Activated CD8-positive, alpha-beta memory T cell treated with anti-CD3 and anti-CD28 coated beads for 36 hours (primary cell): ENCODE data around the gene RNF222. TPM values are rescaled to one million over a fixed set of nuclear protein-coding genes. Genes with fewer than 3 reads are reported as not detected.
"Not testable (repeated sequence)": the region's sequence is repeated elsewhere in the genome, so short reads cannot be mapped to it uniquely, and the experiment has no call there.

Source experiments
- CTCF ChIA-PET: fragments of 350-600 bp; sonication (Branson Sonifier 250); formaldehyde crosslinking; loops from one replicate; lab custom pipeline; 2021; ENCODE audit warnings: antibody characterized with exemption; lab: Charles Lee
- POLR2A ChIA-PET: fragments of 350-600 bp; sonication (Branson Sonifier 250); formaldehyde crosslinking; loops from one replicate; lab custom pipeline; 2021; ENCODE audit warnings: antibody characterized with exemption; lab: Charles Lee
- total RNA-seq, 2 experiments: library from RNA; stranded (reverse); gene quantifications; one replicate each; pipeline ENCODE4 v1.2.3, GENCODE V29; 2021

The RNF222 gene
- total RNA-seq, 2 experiments from 2014 or later: not detected

DNA sequence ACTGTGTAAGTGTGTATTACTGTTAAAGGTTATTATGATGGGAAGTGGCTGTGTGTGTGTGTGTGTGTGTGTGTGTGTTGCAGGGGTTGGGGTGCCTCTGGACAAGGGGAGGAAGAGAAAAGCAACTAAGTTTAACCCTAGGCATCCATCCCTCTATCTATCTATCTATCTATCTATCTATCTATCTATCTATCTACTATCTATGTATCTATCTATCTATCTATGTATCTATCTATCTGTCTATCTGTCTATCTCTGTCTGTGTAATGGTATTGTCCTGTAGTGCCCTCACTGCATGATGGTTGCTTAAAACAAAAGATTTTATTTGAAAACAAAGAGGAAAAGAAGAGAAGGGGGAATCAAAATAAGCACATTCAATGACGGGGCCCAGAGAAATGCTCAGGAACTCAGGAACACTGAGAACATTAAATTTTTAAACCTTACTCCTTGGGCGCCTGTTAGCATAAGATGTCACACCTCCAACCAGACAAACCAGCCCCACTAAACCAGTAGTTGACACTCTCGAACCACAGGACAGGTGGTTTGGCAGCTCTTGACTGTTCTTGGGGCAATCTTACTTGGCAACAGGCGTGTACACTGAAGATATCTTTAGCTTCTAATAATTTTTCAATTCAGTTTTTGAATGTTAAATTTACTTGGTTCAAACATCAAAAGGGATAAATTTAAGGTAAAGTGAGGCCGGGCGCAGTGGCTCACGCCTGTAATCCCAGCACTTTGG is 9.5 kb downstream of the RNF222 start:
- POLR2A ChIA-PET: no interaction called here
- CTCF ChIA-PET: interaction anchor here (0.8 kb wide), 1 partner anchor 22 kb away, joined by 4 read pairs; no protein-coding TSS in a partner anchor

GRCh38 chr17:8386841-8387240 is 10.8 kb downstream of the RNF222 start:
- POLR2A ChIA-PET: no interaction called here
- CTCF ChIA-PET: interaction anchor here (0.8 kb wide), 2 partner anchors 10 to 23 kb away, joined by 3 to 4 read pairs; no protein-coding TSS in a partner anchor

DNA sequence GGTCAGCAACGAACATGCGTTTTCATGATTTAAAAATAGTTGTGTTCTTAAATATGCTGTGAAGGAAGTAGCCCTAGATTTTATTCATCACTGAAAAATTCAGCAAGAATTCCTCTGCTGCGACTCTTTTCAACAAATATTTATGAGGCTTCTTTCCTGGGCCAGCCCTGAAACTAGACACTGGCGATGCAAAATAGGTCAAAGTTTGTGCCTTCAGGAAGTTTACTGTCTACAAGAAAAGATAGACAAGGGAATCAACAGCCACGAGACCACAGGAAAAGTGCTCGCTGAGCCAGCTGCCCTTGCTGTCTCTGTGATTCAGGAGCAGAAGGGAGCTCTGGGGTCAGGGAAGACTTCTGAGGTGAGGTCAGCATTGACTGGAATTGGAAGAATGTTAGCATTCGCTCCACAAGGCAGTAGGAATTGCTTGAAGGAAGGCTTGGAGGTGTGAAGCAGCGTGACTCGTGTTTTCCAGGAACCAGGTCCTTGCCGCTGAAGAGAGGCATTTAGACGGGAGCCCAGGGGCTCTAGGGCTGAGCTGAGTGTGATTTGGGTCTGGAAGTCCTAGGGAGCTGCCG is 12.7 kb downstream of the RNF222 start:
- ChIA-PET POLR2A (no interaction called here), CTCF (no interaction called here)

DNA sequence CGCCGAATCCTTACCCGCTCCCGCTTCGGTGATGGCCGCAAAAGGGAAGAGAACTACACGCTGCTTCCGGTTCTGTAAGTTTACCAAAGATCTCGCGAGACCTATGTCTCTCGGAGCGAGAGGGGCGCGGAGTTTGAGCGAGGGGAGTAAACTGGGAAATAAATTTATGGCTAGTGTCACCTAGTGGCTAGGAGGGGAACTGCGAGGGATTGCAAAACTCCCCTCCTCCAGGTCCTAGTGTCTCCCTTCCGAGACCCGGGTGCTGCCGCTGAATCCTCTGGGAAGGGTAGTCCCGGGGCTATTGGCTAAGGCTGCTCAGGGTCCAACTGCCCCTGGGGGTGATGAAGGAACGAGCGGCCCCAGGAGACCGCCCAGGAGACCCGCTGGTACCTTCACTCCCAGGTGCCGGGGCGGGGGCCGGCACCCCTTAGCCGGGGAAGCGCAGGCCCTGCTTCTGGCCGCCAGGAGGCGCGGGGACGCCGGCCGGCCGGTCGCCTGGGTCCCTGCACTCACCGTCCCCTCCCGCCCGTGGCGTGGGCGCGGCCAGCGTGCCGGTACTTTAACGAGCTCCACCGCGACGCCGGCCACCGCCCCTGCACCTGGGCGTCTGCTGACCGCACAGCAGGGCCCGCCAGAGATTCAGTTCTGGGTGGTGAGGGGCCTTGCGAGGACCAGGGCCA is 14.3 kb downstream of the RNF222 start, which contains the start of gene RPL26:
TSS of gene RPL26 (minus strand) at position 51 of the 680 bp plus-strand sequence. CDS start 883 bp downstream, outside the sequence.
- ChIA-PET POLR2A (interaction anchor here (0.7 to 1.2 kb wide), 3 partner anchors 52 to 363 kb away, joined by 3 to 5 read pairs (median 3); partner anchors contain the start of gene NDEL1), CTCF (interaction anchor here (0.6 to 1.3 kb wide), 16 partner anchors 11 to 615 kb away, joined by 3 to 10 read pairs (median 3); partner anchors contain the start of genes CCDC42 and SLC25A35)

DNA sequence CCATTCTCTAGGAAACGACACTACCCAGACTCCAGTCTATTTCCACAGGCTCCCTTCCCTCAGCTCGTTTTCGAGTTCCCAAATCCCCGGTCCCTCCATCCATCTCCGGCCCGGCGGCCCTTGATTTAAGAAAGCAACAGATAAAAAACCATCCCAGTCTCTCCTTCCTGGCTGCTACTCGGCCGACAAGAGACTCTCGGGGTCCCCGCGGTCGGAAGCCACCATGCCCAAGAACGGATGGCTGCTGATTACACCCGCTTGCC is 14.8 kb downstream of the RNF222 start:
- ChIA-PET POLR2A (interaction anchor here (0.5 to 1.6 kb wide), 3 partner anchors 56 to 263 kb away, joined by 3 to 7 read pairs (median 3); no protein-coding TSS in a partner anchor), CTCF (interaction anchor here (0.5 to 0.6 kb wide), 2 partner anchors 50 to 343 kb away, joined by 3 read pairs; no protein-coding TSS in a partner anchor)

- CTCF ChIA-PET: interaction anchor here (0.5 to 0.7 kb wide), 3 partner anchors 51 to 343 kb away, joined by 3 to 4 read pairs (median 3); no protein-coding TSS in a partner anchor
- POLR2A ChIA-PET: interaction anchor here (0.5 to 1.6 kb wide), 5 partner anchors 54 to 582 kb away, joined by 3 to 7 read pairs (median 4); no protein-coding TSS in a partner anchor
Observed at GRCh38 chr17:8382052-8382879, 15.4 kb downstream of the RNF222 start.

GRCh38 chr17:8380049-8380448 is 17.6 kb downstream of the RNF222 start:
- POLR2A ChIA-PET: no interaction called here
- CTCF ChIA-PET: no interaction called here

GRCh38 chr17:8378117-8378516 is 19.5 kb downstream of the RNF222 start:
- POLR2A ChIA-PET: interaction anchor here (0.6 kb wide), 1 partner anchor 39 kb away, joined by 3 read pairs; no protein-coding TSS in a partner anchor
- CTCF ChIA-PET: not testable (repeated sequence)

- CTCF ChIA-PET: interaction anchor here (1.0 to 1.1 kb wide), 3 partner anchors 16 to 84 kb away, joined by 3 to 4 read pairs (median 3); no protein-coding TSS in a partner anchor
- POLR2A ChIA-PET: interaction anchor here (1.2 to 1.3 kb wide), 2 partner anchors 58 to 59 kb away, joined by 3 to 5 read pairs; partner anchors contain the start of gene NDEL1
Observed at GRCh38 chr17:8377422-8377821, 20.2 kb downstream of the RNF222 start.

DNA sequence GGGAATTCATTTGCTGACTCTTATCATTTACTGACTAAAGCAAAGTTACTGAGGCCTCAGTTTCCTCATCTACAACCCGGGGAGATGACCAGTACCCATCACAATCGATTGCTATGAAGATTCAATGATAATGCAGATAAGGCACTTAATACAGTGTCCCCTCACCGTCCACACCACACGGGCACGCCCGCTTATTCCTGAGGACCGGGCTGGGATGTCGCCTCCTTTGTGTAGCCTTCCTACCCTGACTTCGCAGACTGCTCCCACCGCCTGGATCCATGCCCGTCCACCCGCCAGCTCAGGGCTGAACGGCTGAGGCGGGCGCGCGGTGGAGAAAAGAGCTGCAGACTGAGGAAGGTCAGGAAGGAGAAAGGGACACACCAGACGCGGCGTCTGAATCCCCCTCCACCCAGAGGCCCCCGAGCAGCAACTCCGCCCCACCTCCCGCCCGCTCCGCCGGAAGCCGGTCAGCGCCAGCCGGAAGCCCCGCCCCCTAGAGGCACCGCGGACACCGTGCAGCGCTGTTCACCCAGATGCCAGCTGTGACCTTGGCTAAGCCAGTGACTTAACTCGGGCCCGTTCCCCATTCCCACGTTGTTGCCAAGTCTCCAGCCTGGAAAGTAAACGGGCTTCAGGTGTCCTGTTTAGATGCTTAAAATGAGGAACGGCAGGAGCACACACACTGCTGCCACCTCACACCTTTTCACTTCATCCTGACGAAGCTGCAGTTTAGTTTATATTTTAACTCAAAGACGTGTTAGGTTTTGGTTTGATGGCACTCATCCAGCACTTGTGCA is 21.2 kb downstream of the RNF222 start, which contains the start of gene KRABD2:
TSS of gene KRABD2 (minus strand) at position 434 of the 797 bp plus-strand sequence.
- POLR2A ChIA-PET: interaction anchor here (0.8 to 1.3 kb wide), 4 partner anchors 41 to 60 kb away, joined by 3 to 5 read pairs (median 4); partner anchors contain the start of gene NDEL1
- CTCF ChIA-PET: interaction anchor here (0.9 to 1.5 kb wide), 7 partner anchors 16 to 83 kb away, joined by 3 to 6 read pairs (median 3); partner anchors contain the start of gene SLC25A35

DNA sequence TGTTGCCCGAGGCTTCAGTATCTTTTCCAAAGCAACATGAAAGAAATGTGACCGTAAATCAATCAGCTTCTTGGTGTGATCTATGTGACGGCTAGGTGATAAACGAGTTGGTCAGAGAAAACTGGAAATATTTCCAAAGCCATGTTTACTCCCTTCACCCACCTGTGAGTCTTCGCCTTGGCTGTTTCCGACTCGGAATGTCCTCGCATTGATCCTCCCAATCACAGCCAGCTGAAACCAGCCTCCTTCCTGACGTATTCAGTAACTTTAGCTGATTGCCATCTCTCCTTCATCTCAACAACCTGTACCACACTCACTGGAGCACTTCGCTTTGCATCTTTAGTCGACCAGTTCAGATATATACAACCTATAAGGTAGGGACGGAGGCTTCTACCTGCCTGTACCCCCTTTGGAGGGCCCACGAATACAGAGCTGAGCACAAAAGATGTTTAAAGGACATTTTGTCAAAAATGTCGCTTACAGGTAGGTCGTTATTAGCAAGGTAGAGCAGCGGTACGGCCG is 21.8 kb downstream of the RNF222 start:
- POLR2A ChIA-PET: interaction anchor here (0.5 to 1.1 kb wide), 5 partner anchors 41 to 727 kb away, joined by 3 to 7 read pairs (median 4); no protein-coding TSS in a partner anchor
- CTCF ChIA-PET: interaction anchor here (0.9 to 1.5 kb wide), 4 partner anchors 15 to 80 kb away, joined by 3 to 6 read pairs (median 3); partner anchors contain the start of gene SLC25A35

DNA sequence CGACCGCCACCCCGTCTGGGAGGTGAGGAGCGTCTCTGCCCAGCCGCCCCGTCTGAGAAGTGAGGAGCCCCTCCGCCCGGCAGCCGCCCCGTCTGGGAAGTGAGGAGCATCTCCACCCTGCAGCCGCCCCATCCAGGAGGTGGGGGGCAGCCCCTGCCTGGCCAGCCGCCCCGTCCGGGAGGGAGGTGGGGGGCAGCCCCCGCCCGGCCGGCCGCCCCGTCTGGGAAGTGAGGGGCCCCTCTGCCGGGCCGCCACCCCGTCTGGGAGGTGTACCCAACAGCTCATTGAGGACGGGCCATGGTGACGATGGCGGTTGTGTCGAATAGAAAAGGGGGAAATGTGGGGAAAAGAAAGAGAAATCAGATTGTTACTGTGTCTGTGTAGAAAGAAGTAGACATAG is 23.8 kb downstream of the RNF222 start:
- CTCF ChIA-PET, POLR2A ChIA-PET: not testable (repeated sequence)

DNA sequence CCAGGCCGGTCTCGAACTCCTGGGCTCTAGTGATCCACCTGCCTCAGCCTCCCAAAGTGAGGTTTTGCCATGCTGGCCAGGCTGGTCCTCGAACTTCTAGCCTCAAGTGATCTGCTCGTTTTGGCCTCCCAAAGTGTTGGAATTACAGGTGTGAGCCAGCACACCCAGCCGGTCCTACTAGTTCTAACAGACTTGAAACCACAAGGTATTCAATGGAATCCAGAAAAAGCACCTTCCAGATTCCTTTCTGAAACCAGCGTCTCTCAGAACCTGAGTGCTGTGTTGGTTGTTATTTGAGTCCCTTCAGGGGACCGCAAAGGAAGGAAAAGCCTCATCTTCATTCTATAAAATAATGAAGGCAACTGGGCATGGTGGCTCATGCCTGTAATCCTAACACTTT is 25.2 kb downstream of the RNF222 start:
- ChIA-PET CTCF (no interaction called here), POLR2A (no interaction called here)

GRCh38 chr17:8371786-8372185 is 25.8 kb downstream of the RNF222 start:
- POLR2A ChIA-PET: no interaction called here

GRCh38 chr17:8369944-8370343 is 27.7 kb downstream of the RNF222 start:
- ChIA-PET POLR2A (no interaction called here), CTCF (no interaction called here)

More at GRCh38 chr17:8371786-8372185, 25.8 kb downstream of the RNF222 start:
- CTCF ChIA-PET: no interaction called here

GRCh38 chr17:8368193-8368592 is 29.4 kb downstream of the RNF222 start:
- ChIA-PET POLR2A (no interaction called here), CTCF (no interaction called here)

DNA sequence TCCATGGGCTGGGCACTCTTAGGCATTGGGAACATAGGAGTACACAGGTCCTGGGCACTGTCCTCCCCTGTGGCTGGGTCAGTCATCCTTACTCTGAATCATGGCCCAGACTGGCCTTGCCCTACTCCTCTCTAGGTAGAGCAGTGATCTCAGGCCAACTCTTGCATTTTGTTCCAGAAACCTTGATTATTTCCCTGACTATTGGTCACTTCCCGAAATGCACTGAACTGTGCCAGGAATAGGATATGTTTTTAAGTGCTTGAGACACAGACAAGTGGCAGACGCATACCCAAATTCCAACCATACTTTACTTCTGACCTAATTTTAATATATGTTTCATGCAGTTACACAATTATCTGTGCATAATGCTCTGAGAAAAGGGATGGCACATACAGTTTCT is 31.4 kb downstream of the RNF222 start:
- CTCF ChIA-PET: no interaction called here

More for the DNA sequence above, 31.4 kb downstream of the RNF222 start:
- POLR2A ChIA-PET: no interaction called here
